A549 (cell line): ENCODE results near the gene LPCAT1.

Experiments
- EP300 ChIP-seq, 2 experiments: fragments of >200 bp; sonication (Bioruptor Twin); formaldehyde crosslinking; IDR thresholded peaks; 2 replicates in 1 of 2; 3 replicates in 1 of 2; pipeline ENCODE4 v1.6.1; 2016 to 2017
- HEYL ChIP-seq: fragments of 250-450 bp; sonication (Bioruptor Pico); IDR thresholded peaks from 2 replicates; pipeline ENCODE4 v1.8.0; 2021; ENCODE audit warnings: mild to moderate bottlenecking, moderate library complexity
- MYC ChIP-seq: IDR thresholded peaks from 2 replicates; pipeline ENCODE4 v1.6.1; 2012; ENCODE audit warnings: mild to moderate bottlenecking, inconsistent platforms, low read length, improper control_type of control experiment, borderline replicate concordance
- POLR2A ChIP-seq: IDR thresholded peaks from 2 replicates; pipeline ENCODE4 v1.6.1; 2012; ENCODE audit warnings: mild to moderate bottlenecking, low read length
- RAD21 ChIP-seq, 2 experiments: fragments of >200 bp in 1 of 2; sonication (Bioruptor Twin) in 1 of 2; formaldehyde crosslinking in 1 of 2; IDR thresholded peaks in 1 of 2; conservative IDR thresholded peaks in 1 of 2; 2 replicates in 1 of 2; 3 replicates in 1 of 2; pipeline ENCODE4 v1.6.1; 2012 to 2018; ENCODE audit warnings: inconsistent platforms in 1 of 2
- SMC3 ChIP-seq: fragments of >200 bp; sonication (Bioruptor Twin); formaldehyde crosslinking; IDR thresholded peaks from 3 replicates; pipeline ENCODE4 v1.6.1; 2018; ENCODE audit warnings: inconsistent platforms
- TF ChIP-seq, protein P1 (sequence below): fragments of 200-600 bp; sonication (generic); IDR thresholded peaks from 2 replicates; pipeline ENCODE4 v1.6.1; 2016; ENCODE audit warnings: antibody characterized with exemption, mild to moderate bottlenecking, moderate library complexity
- TF ChIP-seq, protein P2 (sequence below): fragments of >200 bp; sonication (Bioruptor Twin); formaldehyde crosslinking; IDR thresholded peaks from 3 replicates; pipeline ENCODE4 v1.5.1; 2016
- TF ChIP-seq, protein P3 (sequence below): fragments of 150-350 bp; IDR thresholded peaks from 2 replicates; pipeline ENCODE4 v1.6.1; 2014; ENCODE audit warnings: low read depth, mild to moderate bottlenecking, low read length
- TF ChIP-seq, protein P4 (sequence below): fragments of 450-650 bp; IDR thresholded peaks from 2 replicates; pipeline ENCODE4 v1.6.1; 2014; ENCODE audit warnings: antibody characterized with exemption

DNA sequence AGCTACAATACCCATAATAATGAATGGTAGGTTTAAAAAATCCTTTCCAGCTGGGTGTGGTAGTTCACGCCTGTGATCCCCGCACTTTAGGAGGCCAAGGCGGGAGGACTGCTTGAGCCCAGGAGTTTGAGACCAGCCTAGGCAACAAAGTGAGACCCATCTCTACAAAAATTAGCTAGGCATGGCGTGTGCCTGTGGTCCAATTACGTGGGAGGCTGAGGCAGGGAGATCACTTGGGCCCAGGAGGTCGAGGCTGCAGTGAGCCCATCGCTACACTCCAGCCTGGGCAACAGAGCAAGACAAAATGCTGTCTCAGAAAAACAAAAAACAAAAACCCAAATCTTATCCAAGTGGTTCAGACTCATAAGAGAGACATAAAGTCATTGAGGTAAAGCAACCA, 44.7 kb downstream of the LPCAT1 start:
- TF ChIP-seq, protein P1, sequence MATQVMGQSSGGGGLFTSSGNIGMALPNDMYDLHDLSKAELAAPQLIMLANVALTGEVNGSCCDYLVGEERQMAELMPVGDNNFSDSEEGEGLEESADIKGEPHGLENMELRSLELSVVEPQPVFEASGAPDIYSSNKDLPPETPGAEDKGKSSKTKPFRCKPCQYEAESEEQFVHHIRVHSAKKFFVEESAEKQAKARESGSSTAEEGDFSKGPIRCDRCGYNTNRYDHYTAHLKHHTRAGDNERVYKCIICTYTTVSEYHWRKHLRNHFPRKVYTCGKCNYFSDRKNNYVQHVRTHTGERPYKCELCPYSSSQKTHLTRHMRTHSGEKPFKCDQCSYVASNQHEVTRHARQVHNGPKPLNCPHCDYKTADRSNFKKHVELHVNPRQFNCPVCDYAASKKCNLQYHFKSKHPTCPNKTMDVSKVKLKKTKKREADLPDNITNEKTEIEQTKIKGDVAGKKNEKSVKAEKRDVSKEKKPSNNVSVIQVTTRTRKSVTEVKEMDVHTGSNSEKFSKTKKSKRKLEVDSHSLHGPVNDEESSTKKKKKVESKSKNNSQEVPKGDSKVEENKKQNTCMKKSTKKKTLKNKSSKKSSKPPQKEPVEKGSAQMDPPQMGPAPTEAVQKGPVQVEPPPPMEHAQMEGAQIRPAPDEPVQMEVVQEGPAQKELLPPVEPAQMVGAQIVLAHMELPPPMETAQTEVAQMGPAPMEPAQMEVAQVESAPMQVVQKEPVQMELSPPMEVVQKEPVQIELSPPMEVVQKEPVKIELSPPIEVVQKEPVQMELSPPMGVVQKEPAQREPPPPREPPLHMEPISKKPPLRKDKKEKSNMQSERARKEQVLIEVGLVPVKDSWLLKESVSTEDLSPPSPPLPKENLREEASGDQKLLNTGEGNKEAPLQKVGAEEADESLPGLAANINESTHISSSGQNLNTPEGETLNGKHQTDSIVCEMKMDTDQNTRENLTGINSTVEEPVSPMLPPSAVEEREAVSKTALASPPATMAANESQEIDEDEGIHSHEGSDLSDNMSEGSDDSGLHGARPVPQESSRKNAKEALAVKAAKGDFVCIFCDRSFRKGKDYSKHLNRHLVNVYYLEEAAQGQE = no peak
- TF ChIP-seq EP300 (IDR thresholded peaks at IDR 0.05) (no peak), POLR2A (no peak), RAD21 (conservative IDR thresholded peaks at IDR 0.05 in 1 of 2, IDR thresholded peaks at IDR 0.05 in 1 of 2) (no peak), HEYL (no peak), SMC3 (no peak), MYC (no peak)
- TF ChIP-seq, protein P2, sequence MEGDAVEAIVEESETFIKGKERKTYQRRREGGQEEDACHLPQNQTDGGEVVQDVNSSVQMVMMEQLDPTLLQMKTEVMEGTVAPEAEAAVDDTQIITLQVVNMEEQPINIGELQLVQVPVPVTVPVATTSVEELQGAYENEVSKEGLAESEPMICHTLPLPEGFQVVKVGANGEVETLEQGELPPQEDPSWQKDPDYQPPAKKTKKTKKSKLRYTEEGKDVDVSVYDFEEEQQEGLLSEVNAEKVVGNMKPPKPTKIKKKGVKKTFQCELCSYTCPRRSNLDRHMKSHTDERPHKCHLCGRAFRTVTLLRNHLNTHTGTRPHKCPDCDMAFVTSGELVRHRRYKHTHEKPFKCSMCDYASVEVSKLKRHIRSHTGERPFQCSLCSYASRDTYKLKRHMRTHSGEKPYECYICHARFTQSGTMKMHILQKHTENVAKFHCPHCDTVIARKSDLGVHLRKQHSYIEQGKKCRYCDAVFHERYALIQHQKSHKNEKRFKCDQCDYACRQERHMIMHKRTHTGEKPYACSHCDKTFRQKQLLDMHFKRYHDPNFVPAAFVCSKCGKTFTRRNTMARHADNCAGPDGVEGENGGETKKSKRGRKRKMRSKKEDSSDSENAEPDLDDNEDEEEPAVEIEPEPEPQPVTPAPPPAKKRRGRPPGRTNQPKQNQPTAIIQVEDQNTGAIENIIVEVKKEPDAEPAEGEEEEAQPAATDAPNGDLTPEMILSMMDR = no peak
- TF ChIP-seq, protein P3, sequence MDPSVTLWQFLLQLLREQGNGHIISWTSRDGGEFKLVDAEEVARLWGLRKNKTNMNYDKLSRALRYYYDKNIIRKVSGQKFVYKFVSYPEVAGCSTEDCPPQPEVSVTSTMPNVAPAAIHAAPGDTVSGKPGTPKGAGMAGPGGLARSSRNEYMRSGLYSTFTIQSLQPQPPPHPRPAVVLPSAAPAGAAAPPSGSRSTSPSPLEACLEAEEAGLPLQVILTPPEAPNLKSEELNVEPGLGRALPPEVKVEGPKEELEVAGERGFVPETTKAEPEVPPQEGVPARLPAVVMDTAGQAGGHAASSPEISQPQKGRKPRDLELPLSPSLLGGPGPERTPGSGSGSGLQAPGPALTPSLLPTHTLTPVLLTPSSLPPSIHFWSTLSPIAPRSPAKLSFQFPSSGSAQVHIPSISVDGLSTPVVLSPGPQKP = no peak
- TF ChIP-seq, protein P4, sequence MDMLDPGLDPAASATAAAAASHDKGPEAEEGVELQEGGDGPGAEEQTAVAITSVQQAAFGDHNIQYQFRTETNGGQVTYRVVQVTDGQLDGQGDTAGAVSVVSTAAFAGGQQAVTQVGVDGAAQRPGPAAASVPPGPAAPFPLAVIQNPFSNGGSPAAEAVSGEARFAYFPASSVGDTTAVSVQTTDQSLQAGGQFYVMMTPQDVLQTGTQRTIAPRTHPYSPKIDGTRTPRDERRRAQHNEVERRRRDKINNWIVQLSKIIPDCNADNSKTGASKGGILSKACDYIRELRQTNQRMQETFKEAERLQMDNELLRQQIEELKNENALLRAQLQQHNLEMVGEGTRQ = no peak
